ENCODE measurements around the gene EXTL2. TPM values are rescaled to one million over a fixed set of nuclear protein-coding genes. Genes with fewer than 3 reads are reported as not detected.

Gene EXTL2
- total RNA-seq, 1 experiment from 2014 or later: 7.2 TPM

- DNase-seq: no peak
- BruUV-seq (replicated peaks): no TSS peak
- Mint-ChIP-seq H3K27me3 (ENCODE audit: insufficient read depth, unreplicated experiment) (no peaks in the 10 kb centered on the region), H3K4me3 (ENCODE audit: unreplicated experiment) (no peak overlapping the region), H3K4me1 (ENCODE audit: low read depth, unreplicated experiment) (no peaks in the 10 kb centered on the region), H3K9me3 (ENCODE audit: unreplicated experiment) (peaks cover 12% of the 10 kb centered on the region), H3K36me3 (ENCODE audit: insufficient read depth, unreplicated experiment) (peaks cover 17% of the 10 kb centered on the region), H3K27ac (ENCODE audit: unreplicated experiment) (no peak overlapping the region)
- ChIA-PET CTCF (no interaction called here), POLR2A (no interaction called here)
- Histone ChIP-seq H3K4me1 (no peaks in the 10 kb centered on the region), H3K36me3 (ENCODE audit: control insufficient read depth, insufficient read depth, low read length) (no peaks in the 10 kb centered on the region), H3K4me3 (ENCODE audit: low read depth, low read length) (no peak overlapping the region), H3K27me3 (replicated peaks; ENCODE audit: control insufficient read depth, insufficient read depth, low read length) (no peaks in the 10 kb centered on the region), H3K9me3 (no peaks in the 10 kb centered on the region)
- no peak for TF ChIP-seq CTCF (IDR thresholded peaks at IDR 0.05; ENCODE audit: insufficient read depth in 1 of 2, low read depth in 1 of 2, low read length in 1 of 2, severe bottlenecking in 1 of 2, unreplicated experiment in 1 of 2)
- intact Hi-C loops (cut with micrococcal nuclease; ENCODE audit: unreplicated experiment): no loop called here
These were observed 9.9 kb upstream of the EXTL2 start for GRCh38 chr1:100904528-100904927.

GRCh38 chr1:100903777-100904176 lies 9.1 kb upstream of the EXTL2 start:
- H3K36me3 ChIP-seq (ENCODE audit: control insufficient read depth, insufficient read depth, low read length): no peaks in the 10 kb centered on the region
- H3K4me1 ChIP-seq: no peaks in the 10 kb centered on the region
- H3K9me3 ChIP-seq: no peaks in the 10 kb centered on the region
- no TSS peak for BruUV-seq (replicated peaks)
- ChIA-PET CTCF (no interaction called here), POLR2A (no interaction called here)
- Mint-ChIP-seq H3K4me1 (ENCODE audit: low read depth, unreplicated experiment) (no peaks in the 10 kb centered on the region), H3K27ac (ENCODE audit: unreplicated experiment) (no peak overlapping the region), H3K27me3 (ENCODE audit: insufficient read depth, unreplicated experiment) (no peaks in the 10 kb centered on the region), H3K4me3 (ENCODE audit: unreplicated experiment) (no peak overlapping the region), H3K9me3 (ENCODE audit: unreplicated experiment) (peaks cover 12% of the 10 kb centered on the region), H3K36me3 (ENCODE audit: insufficient read depth, unreplicated experiment) (peaks cover 19% of the 10 kb centered on the region)
- intact Hi-C loops (cut with micrococcal nuclease; ENCODE audit: unreplicated experiment): no loop called here
- no peaks in the 10 kb centered on the region for H3K27me3 ChIP-seq (replicated peaks; ENCODE audit: control insufficient read depth, insufficient read depth, low read length)
- DNase-seq: no peak
- no peak for TF ChIP-seq CTCF (IDR thresholded peaks at IDR 0.05; ENCODE audit: insufficient read depth in 1 of 2, low read depth in 1 of 2, low read length in 1 of 2, severe bottlenecking in 1 of 2, unreplicated experiment in 1 of 2)
- no peak overlapping the region for H3K4me3 ChIP-seq (ENCODE audit: low read depth, low read length)

DNA sequence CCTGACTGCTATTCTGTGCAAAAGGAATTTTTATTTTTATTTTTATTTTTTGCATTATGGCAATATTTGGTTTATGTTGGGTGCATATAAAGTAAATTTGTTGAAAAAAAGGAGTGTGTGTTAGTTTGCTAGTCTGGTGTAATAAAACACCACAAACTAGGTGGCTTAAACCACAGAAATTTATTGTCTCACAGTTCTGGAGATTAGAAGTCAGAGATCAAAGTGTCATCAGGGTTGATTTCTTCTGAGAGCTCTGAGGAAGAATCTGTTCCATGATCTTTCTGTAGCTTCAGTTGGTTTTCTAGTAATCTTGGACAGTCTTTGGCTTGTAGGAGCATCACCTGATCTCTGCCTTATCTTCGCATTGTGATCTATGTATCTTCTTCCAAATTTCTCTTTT lies 7.7 kb upstream of the EXTL2 start:
- Mint-ChIP-seq H3K4me3 (ENCODE audit: unreplicated experiment) (no peak overlapping the region), H3K27me3 (ENCODE audit: insufficient read depth, unreplicated experiment) (no peaks in the 10 kb centered on the region), H3K27ac (ENCODE audit: unreplicated experiment) (no peak overlapping the region), H3K4me1 (ENCODE audit: low read depth, unreplicated experiment) (no peaks in the 10 kb centered on the region), H3K36me3 (ENCODE audit: insufficient read depth, unreplicated experiment) (peaks cover 19% of the 10 kb centered on the region), H3K9me3 (ENCODE audit: unreplicated experiment) (peaks cover 12% of the 10 kb centered on the region)
- Histone ChIP-seq H3K4me3 (ENCODE audit: low read depth, low read length) (no peak overlapping the region), H3K9me3 (no peaks in the 10 kb centered on the region), H3K36me3 (ENCODE audit: control insufficient read depth, insufficient read depth, low read length) (no peaks in the 10 kb centered on the region), H3K27me3 (replicated peaks; ENCODE audit: control insufficient read depth, insufficient read depth, low read length) (no peaks in the 10 kb centered on the region), H3K4me1 (no peaks in the 10 kb centered on the region)
- BruUV-seq (replicated peaks): no TSS peak
- TF ChIP-seq CTCF (IDR thresholded peaks at IDR 0.05; ENCODE audit: insufficient read depth in 1 of 2, low read depth in 1 of 2, low read length in 1 of 2, severe bottlenecking in 1 of 2, unreplicated experiment in 1 of 2): no peak
- no peak for DNase-seq
- intact Hi-C loops (cut with micrococcal nuclease; ENCODE audit: unreplicated experiment): no loop called here
- CTCF ChIA-PET: no interaction called here
- POLR2A ChIA-PET: no interaction called here
